Ovary (tissue), 9 donors: ENCODE measurements around the gene KIAA0930. TPM values are rescaled to one million over a fixed set of nuclear protein-coding genes. Genes with fewer than 3 reads are reported as not detected.

Source experiments
- DNase-seq, 5 donors: peaks; one replicate each; pipeline ENCODE4 v3.0.0-alpha.2; 2019 to 2020
- H3K27ac ChIP-seq, 2 donors: fragments of 200-600 bp; one replicate each; pipeline versions ENCODE4 v1.5.1 to v1.8.0; 2019 to 2022
- H3K27me3 ChIP-seq: fragments of 200-600 bp; one replicate; pipeline ENCODE4 v1.8.0; 2022
- H3K36me3 ChIP-seq: fragments of 200-600 bp; sonication (generic); one replicate; pipeline ENCODE4 v1.5.1; 2019
- H3K4me1 ChIP-seq: one replicate; pipeline ENCODE4 v1.8.1; 2013; ENCODE audit warnings: mild to moderate bottlenecking, moderate library complexity; ENCODE audit not compliant: insufficient read depth
- H3K4me3 ChIP-seq: fragments of 200-600 bp; sonication (generic); one replicate; pipeline ENCODE4 v1.5.1; 2017
- H3K9me3 ChIP-seq, 2 donors: fragments of 200-600 bp in 1 of 2; sonication (generic) in 1 of 2; one replicate each; pipeline versions ENCODE4 v1.5.1 to v1.8.1; 2013 to 2019; ENCODE audit warnings: mild to moderate bottlenecking in 1 of 2, moderate library complexity in 1 of 2
- EP300 ChIP-seq: sonication (generic); formaldehyde crosslinking; IDR thresholded peaks from one replicate; pipeline ENCODE4 v1.6.1; 2017; ENCODE audit warnings: antibody characterized with exemption
- POLR2A ChIP-seq: fragments of 450-650 bp; IDR thresholded peaks from one replicate; pipeline ENCODE4 v1.6.1; 2017; ENCODE audit warnings: antibody characterized with exemption, mild to moderate bottlenecking, moderate library complexity
- WGBS, 3 donors: extraction: QIAGEN DNeasy Blood & Tissue Kit in 1 of 3; methylation state at CpG; one replicate each; pipeline versions ENCODE4 v1.1.5 to v1.1.7; 2013 to 2017; 5-methylcytosine and 5-hydroxymethylcytosine counted together
- intact Hi-C, 4 donors: fragments of 100-400 bp; cut with DNase I; formaldehyde crosslinking; loops; one replicate each; pipeline versions ENCODE4 v1.11.0 to v1.15.1; 2022 to 2023
- polyA plus RNA-seq, 2 donors: library from polyadenylated mRNA; stranded (reverse); fragments of 200-250 nt in 1 of 2; fragments of 350-450 nt in 1 of 2; fragmentation: Illumina TruSeq in 1 of 2; extraction: RNeasy Lipid Tissue Mini Kit (QIAGEN cat#74804) in 1 of 2; gene quantifications; one replicate each; pipeline ENCODE4 v1.2.3, GENCODE V29; 2013 to 2014
- total RNA-seq, 7 donors: library from RNA; depleted of rRNA in 2 of 7; stranded (reverse); fragments of >200 nt in 2 of 7; fragmentation: NEBNext Ultra II Directional in 3 of 7; extraction: Animal tissue kit (Norgen Biotek cat#: 25700) in 3 of 7; gene quantifications; one replicate each; pipeline versions ENCODE4 v1.1.0 to v1.2.4, GENCODE V29; 2016 to 2023
- TF ChIP-seq, protein P1 (sequence below), 3 donors: fragments of 450-650 bp in 2 of 3; fragments of 200-600 bp in 1 of 3; IDR thresholded peaks; one replicate each; pipeline versions ENCODE4 v1.5.1 to v1.8.0; 2016 to 2022; ENCODE audit warnings: antibody characterized with exemption in 3 of 3, mild to moderate bottlenecking in 1 of 3
- donor health status: DM: no; HTN: no; CAD: no; lungs with moderate emphysema.
- donor health status: DM: no; HTN: no; CAD: no.
- donor health status: Bipolar disorder and iron deficiency.
- donor health status: DM: yes; HTN: yes; CAD: no.
- donor health status: DM: no; HTN: no; CAD: no.
- donor health status: DM: yes; HTN: yes; CAD: no.

Gene KIAA0930
- total and polyA plus RNA-seq, 9 donors = 14.8 to 40.0 (median 33.1) TPM

DNA sequence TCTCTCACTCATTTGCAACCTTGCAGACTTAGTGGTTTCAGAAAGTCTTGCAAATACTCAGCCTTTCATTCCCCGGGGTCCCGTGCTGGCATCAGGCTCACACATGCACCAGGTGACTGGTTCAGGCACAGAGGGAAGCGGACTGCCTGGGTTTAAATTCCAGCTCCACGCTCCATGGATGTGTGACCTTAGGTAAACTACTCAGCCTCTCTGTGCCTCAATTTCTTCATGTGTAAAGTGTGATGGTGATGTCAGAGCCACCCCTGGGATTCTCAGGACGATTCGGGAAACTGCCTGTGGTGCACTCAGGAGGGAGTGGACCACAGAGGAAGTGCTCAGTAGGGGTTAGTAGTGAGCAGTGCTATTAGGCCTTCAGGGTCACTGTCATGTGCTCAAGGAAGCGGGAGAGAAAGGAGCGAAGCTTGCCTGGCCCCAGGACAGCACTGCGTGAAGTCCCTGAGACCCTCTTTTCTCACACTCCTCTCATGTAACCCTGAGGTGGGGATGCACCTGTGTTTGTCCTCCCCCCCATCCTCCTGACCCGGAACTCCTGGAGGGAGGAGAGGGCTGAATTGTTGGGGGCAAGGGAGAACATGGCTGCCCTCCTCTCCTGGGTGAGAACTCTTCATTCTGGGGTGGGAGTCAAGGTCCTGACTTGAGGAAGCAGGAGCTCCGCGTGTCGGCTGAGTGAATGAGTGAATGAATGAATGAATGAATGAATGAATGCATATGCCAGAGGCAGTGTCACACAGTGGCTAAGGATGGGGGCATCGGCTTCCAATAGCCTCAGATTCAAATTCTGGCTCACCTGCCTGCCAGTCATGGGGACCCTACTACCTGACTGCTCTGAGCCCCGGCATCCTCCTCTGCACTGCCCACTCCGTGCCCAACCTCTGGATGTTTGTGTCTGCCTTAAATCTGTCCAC lies 29.7 kb upstream of the KIAA0930 start:
- Histone ChIP-seq H3K27ac (no peak overlapping the region), H3K4me1 (no peaks in the 10 kb centered on the region), H3K27me3 (no peaks in the 10 kb centered on the region), H3K4me3 (no peak overlapping the region), H3K9me3 (no peaks in the 10 kb centered on the region), H3K36me3 (no peaks in the 10 kb centered on the region)
- DNase-seq = no peak
- WGBS, 3 donors = 75 to 83% (median 83%) methylated on average over 16 of the region's 16 CpGs
- TF ChIP-seq, protein P1, sequence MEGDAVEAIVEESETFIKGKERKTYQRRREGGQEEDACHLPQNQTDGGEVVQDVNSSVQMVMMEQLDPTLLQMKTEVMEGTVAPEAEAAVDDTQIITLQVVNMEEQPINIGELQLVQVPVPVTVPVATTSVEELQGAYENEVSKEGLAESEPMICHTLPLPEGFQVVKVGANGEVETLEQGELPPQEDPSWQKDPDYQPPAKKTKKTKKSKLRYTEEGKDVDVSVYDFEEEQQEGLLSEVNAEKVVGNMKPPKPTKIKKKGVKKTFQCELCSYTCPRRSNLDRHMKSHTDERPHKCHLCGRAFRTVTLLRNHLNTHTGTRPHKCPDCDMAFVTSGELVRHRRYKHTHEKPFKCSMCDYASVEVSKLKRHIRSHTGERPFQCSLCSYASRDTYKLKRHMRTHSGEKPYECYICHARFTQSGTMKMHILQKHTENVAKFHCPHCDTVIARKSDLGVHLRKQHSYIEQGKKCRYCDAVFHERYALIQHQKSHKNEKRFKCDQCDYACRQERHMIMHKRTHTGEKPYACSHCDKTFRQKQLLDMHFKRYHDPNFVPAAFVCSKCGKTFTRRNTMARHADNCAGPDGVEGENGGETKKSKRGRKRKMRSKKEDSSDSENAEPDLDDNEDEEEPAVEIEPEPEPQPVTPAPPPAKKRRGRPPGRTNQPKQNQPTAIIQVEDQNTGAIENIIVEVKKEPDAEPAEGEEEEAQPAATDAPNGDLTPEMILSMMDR (IDR thresholded peaks at IDR 0.05) = no peak
- no peak for TF ChIP-seq POLR2A
- no peak for TF ChIP-seq EP300
- intact Hi-C loops = loop anchor here in 3 of 4 donors (2.0 to 5.0 kb wide), 3 partner anchors 162 to 282 kb away; no protein-coding TSS in a partner anchor

DNA sequence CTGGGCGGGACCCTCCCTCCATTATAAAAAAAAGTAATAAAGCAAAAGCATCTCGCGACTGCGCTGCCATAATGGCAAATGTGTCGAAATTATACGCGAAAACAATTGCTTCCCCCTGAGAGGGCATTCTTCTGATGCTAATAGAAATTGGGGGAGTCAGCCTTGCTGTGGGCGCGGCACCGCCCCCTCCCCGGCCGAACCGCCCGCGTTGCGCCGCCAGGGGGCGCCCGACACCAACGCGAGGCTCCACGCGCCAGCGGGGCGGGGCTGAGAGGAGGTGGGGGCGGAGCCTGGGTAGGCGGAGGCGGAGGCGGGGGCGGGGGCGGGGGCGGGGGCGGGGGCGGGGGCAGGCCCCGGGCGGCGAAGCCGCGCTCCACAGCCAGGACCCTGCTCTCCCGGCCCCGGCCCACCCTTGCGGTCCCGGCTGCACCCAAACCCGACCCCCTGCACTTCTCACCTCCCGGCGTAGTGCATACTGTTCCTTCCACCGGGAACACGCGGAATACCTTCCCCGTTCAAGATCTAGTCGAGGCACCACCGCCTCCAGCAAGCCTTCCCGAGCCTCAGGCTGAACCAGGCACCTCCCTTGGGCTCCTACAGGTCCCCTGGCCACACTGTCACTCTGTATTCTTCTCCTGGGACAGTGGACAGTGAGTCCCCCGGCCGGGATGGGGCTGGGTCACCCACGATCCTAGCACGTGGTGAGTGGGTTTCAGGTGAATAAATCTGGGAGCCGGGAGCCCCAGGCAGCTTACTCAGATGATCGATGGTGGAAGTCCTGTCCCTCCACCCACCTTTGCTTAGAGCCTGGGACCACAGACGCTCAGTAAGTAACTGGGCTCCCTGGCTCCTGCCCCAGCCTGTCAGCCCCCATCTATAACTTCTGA lies 28.5 kb upstream of the KIAA0930 start:
- Histone ChIP-seq H3K4me3 (peak overlapping the region; percentile 53), H3K27ac (no peak overlapping the region), H3K9me3 (no peaks in the 10 kb centered on the region), H3K36me3 (no peaks in the 10 kb centered on the region), H3K4me1 (no peaks in the 10 kb centered on the region), H3K27me3 (no peaks in the 10 kb centered on the region)
- WGBS, 3 donors = 2 to 4% (median 4%) methylated on average over 33 to 55 of the region's 60 CpGs
- DNase-seq = peak; percentile 84 to 94 (median 92)
- intact Hi-C loops = loop anchor here (1.0 to 10.0 kb wide), 5 partner anchors 164 to 284 kb away; no protein-coding TSS in a partner anchor
- TF ChIP-seq, protein P1 (IDR thresholded peaks at IDR 0.05) = peak; percentile 78 to 92 (median 91)
- no peak for TF ChIP-seq POLR2A

DNA sequence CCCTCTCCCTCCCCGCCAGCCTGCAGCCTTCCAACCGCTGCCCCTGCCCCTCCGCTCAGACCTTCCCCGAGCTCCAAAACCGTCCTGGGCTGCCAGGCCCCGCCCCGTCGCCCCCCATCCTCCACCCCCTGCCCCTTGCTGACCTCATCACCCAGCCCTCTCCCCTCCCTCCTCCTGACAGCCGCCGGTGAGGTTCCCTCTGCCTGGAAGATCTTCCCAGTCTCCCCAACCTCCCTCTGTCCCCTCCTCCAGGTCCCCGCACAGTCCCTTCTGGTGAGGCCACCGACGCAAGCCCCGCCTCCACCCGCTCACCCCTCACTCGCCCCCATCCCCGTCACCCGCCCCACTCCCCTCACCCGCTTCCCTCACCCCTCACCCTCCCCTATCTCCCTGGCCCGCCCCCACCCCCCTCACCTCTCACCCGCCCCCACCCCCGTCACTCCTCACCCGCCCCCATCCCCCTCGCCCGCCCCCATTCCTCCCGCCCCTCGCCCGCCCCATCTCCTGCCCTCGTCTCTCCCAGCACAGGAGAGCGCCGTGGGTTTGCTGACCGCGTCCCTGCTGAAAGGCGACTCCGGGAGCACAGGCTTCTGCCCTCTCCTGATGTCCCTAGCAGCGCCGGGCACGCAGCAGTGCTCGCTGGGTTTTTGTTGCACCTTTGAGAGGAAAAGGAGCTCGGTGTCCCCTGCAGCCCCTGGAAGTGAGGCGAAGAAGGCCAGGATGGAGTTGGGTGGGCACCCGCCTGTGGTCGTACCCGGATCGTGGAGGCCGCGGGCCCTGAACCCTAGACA lies 27.7 kb upstream of the KIAA0930 start:
- peak; percentile 50 to 69 (median 62) for DNase-seq
- Histone ChIP-seq H3K9me3 (no peaks in the 10 kb centered on the region), H3K27me3 (no peaks in the 10 kb centered on the region), H3K4me1 (peaks cover 2% of the 10 kb centered on the region), H3K27ac (peak overlapping the region in 1 of 2 donors; percentile 19), H3K4me3 (peak overlapping the region; percentile 53), H3K36me3 (no peaks in the 10 kb centered on the region)
- 1% methylated on average over 36 to 47 of the region's 47 CpGs for WGBS, 3 donors
- intact Hi-C loops = loop anchor here in 3 of 4 donors (2.0 to 10.0 kb wide), 4 partner anchors 164 to 284 kb away; no protein-coding TSS in a partner anchor
- TF ChIP-seq POLR2A = no peak
- TF ChIP-seq, protein P1 (IDR thresholded peaks at IDR 0.05) = no peak
- TF ChIP-seq EP300 = no peak
